K562 (cell line): Measurements from ENCODE around the gene GLIS1. TPM values are rescaled to one million over a fixed set of nuclear protein-coding genes. Genes with fewer than 3 reads are reported as not detected.

Experiments
- ATAC-seq: fragments of 200-7000 bp; cut with Tn5 transposase; 3 replicates; pipeline ENCODE4 v1.9.1; 2020; ENCODE audit warnings: moderate library complexity
- BruUV-seq: library from RNA; stranded (reverse); fragments of 400-500 nt; replicated peaks from 2 replicates; lab custom pipeline; 2021; lab: Mats Ljungman, UMichigan
- CTCF ChIA-PET: fragments of 300-600 bp; formaldehyde crosslinking; extraction: SDS; loops from one replicate; lab custom pipeline; 2021; ENCODE audit warnings: low intra/inter-chr PET ratio; lab: Yijun Ruan, JAX
- POLR2A ChIA-PET: fragments of 300-600, 350-650 bp; sonication (Branson Sonifier 250); formaldehyde crosslinking; extraction: SDS; loops from one replicate; lab custom pipeline; 2021; ENCODE audit warnings: antibody characterized with exemption, inconsistent platforms; lab: Yijun Ruan, JAX
- DNase-seq, 4 experiments: peaks; one replicate each; pipeline versions ENCODE4 v3.0.0 to v3.0.0-alpha.2; 2011 to 2018; ENCODE audit warnings: low spot score in 3 of 4, mixed read lengths in 3 of 4; ENCODE audit errors: extremely low read depth in 1 of 4
- FAIRE-seq: peaks from 2 replicates; lab custom pipeline; 2011; peaks lifted over from hg19 to GRCh38; lab: Jason Lieb, UNC
- H2AFZ ChIP-seq: 2 replicates; pipeline ENCODE4 v1.6.0; 2011; ENCODE audit warnings: low read depth, low read length, control low read depth, inconsistent platforms
- H3K27ac ChIP-seq: fragments of 200-600 bp; 3 replicates; pipeline ENCODE4 v1.8.0; 2011; ENCODE audit warnings: low read depth, mild to moderate bottlenecking, control low read depth, inconsistent platforms, low read length, moderate library complexity, mixed read lengths; ENCODE audit errors: extremely low read depth
- H3K27me3 ChIP-seq, 2 experiments: fragments of 300-600 bp in 1 of 2; 2 replicates in 1 of 2; 3 replicates in 1 of 2; pipeline versions ENCODE4 v1.6.0 to v1.8.0; 2011; ENCODE audit warnings: inconsistent platforms in 2 of 2, low read length in 2 of 2, mild to moderate bottlenecking in 1 of 2, mixed read lengths in 1 of 2, moderate library complexity in 1 of 2; ENCODE audit not compliant: control insufficient read depth in 2 of 2, insufficient read depth in 2 of 2
- H3K36me3 ChIP-seq: fragments of 300-600 bp; 3 replicates; pipeline ENCODE4 v1.8.0; 2011; ENCODE audit warnings: mild to moderate bottlenecking, low read length, inconsistent platforms; ENCODE audit not compliant: control insufficient read depth, insufficient read depth
- H3K4me1 ChIP-seq, 2 experiments: fragments of 200-600 bp in 1 of 2; replicated peaks in 1 of 2; 2 replicates in 1 of 2; 3 replicates in 1 of 2; pipeline versions ENCODE4 v1.5.1 to v1.8.0; 2011; ENCODE audit warnings: inconsistent platforms in 2 of 2, low read length in 2 of 2, mild to moderate bottlenecking in 1 of 2, mixed read lengths in 1 of 2, moderate library complexity in 1 of 2; ENCODE audit not compliant: control insufficient read depth in 2 of 2, insufficient read depth in 2 of 2
- H3K4me2 ChIP-seq: 2 replicates; pipeline ENCODE4 v1.6.1; 2011; ENCODE audit warnings: low read length, control low read depth, inconsistent platforms, mixed read lengths; ENCODE audit not compliant: insufficient read depth
- H3K4me3 ChIP-seq: fragments of 200-600 bp; sonication (generic), shearing (Covaris generic); 2 replicates; pipeline ENCODE4 v1.5.1; 2016; ENCODE audit warnings: control low read depth, inconsistent platforms
- H3K79me2 ChIP-seq: fragments of 200-600 bp; 3 replicates; pipeline ENCODE4 v1.8.0; 2011; ENCODE audit warnings: low read length, inconsistent platforms; ENCODE audit not compliant: control insufficient read depth, insufficient read depth
- H3K9ac ChIP-seq, 2 experiments: 2 replicates each; pipeline versions ENCODE4 v1.6.0 to v1.6.1; 2011; ENCODE audit warnings: low read depth in 2 of 2, low read length in 2 of 2, control low read depth in 1 of 2, inconsistent platforms in 1 of 2, mild to moderate bottlenecking in 1 of 2, mixed read lengths in 1 of 2; ENCODE audit not compliant: insufficient read depth in 1 of 2
- H3K9me1 ChIP-seq: one replicate; pipeline ENCODE4 v1.6.0; 2011; ENCODE audit warnings: inconsistent platforms, mild to moderate bottlenecking, low read length, moderate library complexity; ENCODE audit not compliant: control insufficient read depth, insufficient read depth
- H3K9me3 ChIP-seq: replicated peaks from 2 replicates; pipeline ENCODE4 v1.5.1; 2011; ENCODE audit warnings: low read depth, low read length, inconsistent platforms; ENCODE audit not compliant: control insufficient read depth, insufficient read depth
- H4K20me1 ChIP-seq: replicated peaks from 2 replicates; pipeline ENCODE4 v1.6.1; 2011; ENCODE audit warnings: low read length, inconsistent platforms, mixed read lengths; ENCODE audit not compliant: control insufficient read depth, insufficient read depth
- ADNP ChIP-seq: fragments of 200-800 bp; sonication (Bioruptor generic); IDR thresholded peaks from 2 replicates; pipeline ENCODE4 v1.6.1; 2016; ENCODE audit warnings: missing genetic modification characterization, missing compliant biosample characterization
- CGGBP1 ChIP-seq: fragments of 250-450 bp; sonication (Bioruptor Pico); IDR thresholded peaks from 2 replicates; pipeline ENCODE4 v1.9.0; 2021; ENCODE audit warnings: mild to moderate bottlenecking
- HEY1 ChIP-seq: fragments of 250-450 bp; sonication (Bioruptor Pico); IDR thresholded peaks from 2 replicates; pipeline ENCODE4 v1.5.0; 2020; ENCODE audit warnings: mild to moderate bottlenecking, moderate library complexity, borderline replicate concordance
- PHF20 ChIP-seq: fragments of 450-650 bp; IDR thresholded peaks from 2 replicates; pipeline ENCODE4 v1.6.1; 2018; ENCODE audit not compliant: partially characterized antibody
- POLR3G ChIP-seq: IDR thresholded peaks from 2 replicates; pipeline ENCODE4 v1.6.1; 2011; ENCODE audit not compliant: insufficient read length, insufficient replicate concordance; ENCODE audit errors: extremely low read depth
- SMAD1 ChIP-seq: fragments of 150-350 bp; IDR thresholded peaks from 2 replicates; pipeline ENCODE4 v1.6.1; 2014; ENCODE audit warnings: low read length, low read depth; ENCODE audit not compliant: partially characterized antibody
- WGBS: fragments of 100-300 bp; shearing (Covaris generic); methylation state at CpG from one replicate; pipeline ENCODE4 v1.1.6; 2016; ENCODE audit warnings: low coverage, mixed read lengths; ENCODE audit not compliant: insufficient coverage; ENCODE audit errors: missing lambda C conversion rate; 5-methylcytosine and 5-hydroxymethylcytosine counted together
- in situ Hi-C: fragments of 300-500 bp; cut with MboI; formaldehyde crosslinking; loops from 4 replicates; pipeline ENCODE4 v1.15.0; 2018; ENCODE audit warnings: inconsistent platforms, mixed read lengths
- intact Hi-C: fragments of 100-400 bp; cut with micrococcal nuclease; formaldehyde crosslinking; loops from 2 replicates; pipeline ENCODE4 v1.14.2; 2022
- polyA plus RNA-seq, 8 experiments: library from polyadenylated mRNA; depleted of rRNA in 4 of 8; stranded (reverse) in 5 of 8; unstranded in 3 of 8; fragments of >200 nt; fragmentation: Nextera tagmentation in 2 of 8; fragmentation: Illumina TruSeq in 1 of 8; extraction: Ambion mirVana in 2 of 8; extraction: Trizol in 1 of 8; gene quantifications; 2 replicates each; pipeline versions ENCODE4 v1.2.1 to v1.2.3, GENCODE V29; 2011 to 2014; ENCODE audit warnings: inconsistent platforms in 1 of 8, missing spikeins in 1 of 8
- total RNA-seq, 7 experiments: library from RNA; depleted of rRNA in 6 of 7; stranded (reverse); fragments of >200 nt in 6 of 7; fragmentation: Illumina TruSeq in 2 of 7; extraction: Trizol in 2 of 7; gene quantifications; 2 replicates each; pipeline versions ENCODE4 v1.2.1 to v1.2.3, GENCODE V29; 2011 to 2021; ENCODE audit warnings: low replicate concordance in 1 of 7
- TF ChIP-seq, protein P1 (sequence below): sonication (generic); formaldehyde crosslinking; IDR thresholded peaks from 2 replicates; pipeline ENCODE4 v1.8.0; 2022; ENCODE audit warnings: mild to moderate bottlenecking, missing genetic modification reagents, borderline replicate concordance

GLIS1 gene
- total and polyA plus RNA-seq, 9 of the 15 experiments (the other 6 are each of a cell fraction or from before 2014, with no cell fraction given) = not detected

GRCh38 chr1:53475664-53476063 is 263.3 kb downstream of the GLIS1 start:
- in situ Hi-C loops = no loop called here
- CTCF ChIA-PET = no interaction called here
- H3K9me3 ChIP-seq = no peaks in the 10 kb centered on the region

More at GRCh38 chr1:53475664-53476063, 263.3 kb downstream of the GLIS1 start:
- Histone ChIP-seq H3K79me2 (no peaks in the 10 kb centered on the region), H4K20me1 (peaks cover 7% of the 10 kb centered on the region), H3K9ac (no peak overlapping the region), H3K4me2 (no peak overlapping the region), H3K27me3 (peaks cover 31 to 64% of the 10 kb centered on the region in 2 experiments), H3K9me1 (no peaks in the 10 kb centered on the region), H3K36me3 (no peaks in the 10 kb centered on the region), H3K4me3 (no peak overlapping the region), H3K4me1 (peaks cover 0 to 1% of the 10 kb centered on the region in 2 experiments; a peak in 1 of 5 replicates), H3K27ac (no peak overlapping the region), H2AFZ (no peak overlapping the region)
- FAIRE-seq (no peak), ATAC-seq (no peak), DNase-seq (no peak)
- TF ChIP-seq SMAD1 (no peak), PHF20 (no peak), HEY1 (CRISPR knock-in tag) (no peak), CGGBP1 (CRISPR knock-in tag) (no peak), POLR3G (no peak), ADNP (tag) (no peak)
- TF ChIP-seq, protein P1, sequence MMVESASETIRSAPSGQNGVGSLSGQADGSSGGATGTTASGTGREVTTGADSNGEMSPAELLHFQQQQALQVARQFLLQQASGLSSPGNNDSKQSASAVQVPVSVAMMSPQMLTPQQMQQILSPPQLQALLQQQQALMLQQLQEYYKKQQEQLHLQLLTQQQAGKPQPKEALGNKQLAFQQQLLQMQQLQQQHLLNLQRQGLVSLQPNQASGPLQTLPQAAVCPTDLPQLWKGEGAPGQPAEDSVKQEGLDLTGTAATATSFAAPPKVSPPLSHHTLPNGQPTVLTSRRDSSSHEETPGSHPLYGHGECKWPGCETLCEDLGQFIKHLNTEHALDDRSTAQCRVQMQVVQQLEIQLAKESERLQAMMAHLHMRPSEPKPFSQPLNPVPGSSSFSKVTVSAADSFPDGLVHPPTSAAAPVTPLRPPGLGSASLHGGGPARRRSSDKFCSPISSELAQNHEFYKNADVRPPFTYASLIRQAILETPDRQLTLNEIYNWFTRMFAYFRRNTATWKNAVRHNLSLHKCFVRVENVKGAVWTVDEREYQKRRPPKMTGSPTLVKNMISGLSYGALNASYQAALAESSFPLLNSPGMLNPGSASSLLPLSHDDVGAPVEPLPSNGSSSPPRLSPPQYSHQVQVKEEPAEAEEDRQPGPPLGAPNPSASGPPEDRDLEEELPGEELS = no peak
- intact Hi-C loops = no loop called here
- BruUV-seq = no TSS peak
- under 1% methylated on average over 7 of the region's 7 CpGs for WGBS
- POLR2A ChIA-PET = interaction anchor here (0.5 to 0.9 kb wide), 2 partner anchors 12 to 73 kb away, joined by 3 to 5 read pairs; no protein-coding TSS in a partner anchor
